GM12878 (cell line): Measurements from ENCODE around the gene NT5C. TPM values are rescaled to one million over a fixed set of nuclear protein-coding genes. Genes with fewer than 3 reads are reported as not detected.

Experiments used
- ATAC-seq: fragments of 200-7000 bp; cut with Tn5 transposase; 3 replicates; pipeline ENCODE4 v1.9.1; 2020; ENCODE audit warnings: mild to moderate bottlenecking, moderate library complexity
- BruUV-seq: library from RNA; stranded (reverse); fragments of 400-500 nt; replicated peaks from 2 replicates; lab custom pipeline; 2021; lab: Mats Ljungman, UMichigan
- CTCF ChIA-PET: fragments of 300-600 bp; sonication (Branson Sonifier 250); formaldehyde crosslinking; extraction: SDS; loops from one replicate; lab custom pipeline; 2021; ENCODE audit warnings: inconsistent platforms; lab: Yijun Ruan, JAX
- POLR2A ChIA-PET: fragments of 350-600 bp; formaldehyde crosslinking; extraction: SDS; loops from one replicate; lab custom pipeline; 2021; ENCODE audit warnings: inconsistent platforms; lab: Charles Lee
- RAD21 ChIA-PET: fragments of 300-600 bp; sonication (Branson Sonifier 250); formaldehyde crosslinking; loops from one replicate; lab custom pipeline; 2023; ENCODE audit warnings: antibody characterized with exemption; ENCODE audit not compliant: unreplicated experiment; lab: Charles Lee
- SMC1A ChIA-PET: fragments of 300-600 bp; sonication (Branson Sonifier 250); formaldehyde crosslinking; loops from one replicate; lab custom pipeline; 2023; ENCODE audit not compliant: unreplicated experiment, uncharacterized antibody; lab: Charles Lee
- DNase-seq: peaks from one replicate; pipeline ENCODE4 v3.0.0-alpha.2; 2011; ENCODE audit warnings: low read depth, low spot score
- FAIRE-seq: peaks from 3 replicates; lab custom pipeline; 2011; peaks lifted over from hg19 to GRCh38; lab: Jason Lieb, UNC
- H2AFZ ChIP-seq: 2 replicates; pipeline ENCODE4 v1.6.0; 2011; ENCODE audit warnings: low read depth, low read length, control low read depth; ENCODE audit not compliant: control insufficient read depth
- H3K27ac ChIP-seq: 2 replicates; pipeline ENCODE4 v1.5.1; 2011; ENCODE audit warnings: control low read depth; ENCODE audit not compliant: control insufficient read depth, insufficient read depth
- H3K27me3 ChIP-seq, 2 experiments: replicated peaks in 1 of 2; 2 replicates each; pipeline versions ENCODE4 v1.6.0 to v1.6.1; 2011; ENCODE audit warnings: low read length in 1 of 2; ENCODE audit not compliant: control insufficient read depth in 2 of 2, insufficient read depth in 2 of 2
- H3K36me3 ChIP-seq, 2 experiments: 2 replicates each; pipeline ENCODE4 v1.5.1; 2011; ENCODE audit warnings: low read length in 1 of 2; ENCODE audit not compliant: control insufficient read depth in 2 of 2, insufficient read depth in 2 of 2
- H3K4me1 ChIP-seq: 2 replicates; pipeline ENCODE4 v1.6.1; 2011; ENCODE audit warnings: mild to moderate bottlenecking, low read length, moderate library complexity, mixed read lengths; ENCODE audit not compliant: control insufficient read depth, insufficient read depth
- H3K4me2 ChIP-seq: 2 replicates; pipeline ENCODE4 v1.6.0; 2011; ENCODE audit warnings: control low read depth; ENCODE audit not compliant: control insufficient read depth, insufficient read depth
- H3K4me3 ChIP-seq: fragments of 200-600 bp; sonication (generic); 2 replicates; pipeline ENCODE4 v1.5.1; 2016
- H3K79me2 ChIP-seq: 2 replicates; pipeline ENCODE4 v1.6.0; 2011; ENCODE audit warnings: low read length; ENCODE audit not compliant: control insufficient read depth, insufficient read depth
- H3K9ac ChIP-seq: 2 replicates; pipeline ENCODE4 v1.8.0; 2011; ENCODE audit warnings: low read length, control low read depth, mixed read lengths; ENCODE audit not compliant: control insufficient read depth, insufficient read depth
- H3K9me3 ChIP-seq: replicated peaks from 3 replicates; pipeline ENCODE4 v1.5.1; 2011; ENCODE audit warnings: mild to moderate bottlenecking, low read length; ENCODE audit not compliant: control insufficient read depth, insufficient read depth
- H4K20me1 ChIP-seq: 2 replicates; pipeline ENCODE4 v1.6.0; 2011; ENCODE audit not compliant: control insufficient read depth, insufficient read depth
- ATF7 ChIP-seq: fragments of 450-650 bp; IDR thresholded peaks from 2 replicates; pipeline ENCODE4 v1.6.1; 2016; ENCODE audit warnings: low read depth, mild to moderate bottlenecking
- CBX3 ChIP-seq: fragments of 200-600 bp; sonication (generic); IDR thresholded peaks from 2 replicates; pipeline ENCODE4 v1.6.1; 2016; ENCODE audit warnings: low read depth, borderline replicate concordance
- CEBPB ChIP-seq, 2 experiments: fragments of 150-350 bp in 1 of 2; IDR thresholded peaks; 2 replicates each; pipeline ENCODE4 v1.6.1; 2012 to 2014; ENCODE audit warnings: low read depth in 2 of 2, low read length in 2 of 2, borderline replicate concordance in 1 of 2, inconsistent platforms in 1 of 2
- DPF2 ChIP-seq: fragments of 450-650 bp; IDR thresholded peaks from 2 replicates; pipeline ENCODE4 v1.6.1; 2017; ENCODE audit warnings: mild to moderate bottlenecking
- HDAC2 ChIP-seq: fragments of 200-600 bp; sonication (generic); IDR thresholded peaks from 2 replicates; pipeline ENCODE4 v1.6.1; 2017
- HDGF ChIP-seq: fragments of 450-650 bp; IDR thresholded peaks from 2 replicates; pipeline ENCODE4 v1.6.1; 2016; ENCODE audit warnings: antibody characterized with exemption
- NBN ChIP-seq: fragments of 450-650 bp; IDR thresholded peaks from 2 replicates; pipeline ENCODE4 v1.6.1; 2016
- SMC3 ChIP-seq: IDR thresholded peaks from 2 replicates; pipeline ENCODE4 v1.6.1; 2011; ENCODE audit warnings: low read length, improper control_type of control experiment, borderline replicate concordance
- STAT3 ChIP-seq: IDR thresholded peaks from 2 replicates; pipeline ENCODE4 v1.6.1; 2011; ENCODE audit warnings: low read depth, low read length, improper control_type of control experiment
- TBL1XR1 ChIP-seq: IDR thresholded peaks from 2 replicates; pipeline ENCODE4 v1.6.1; 2012; ENCODE audit warnings: low read depth, low read length, improper control_type of control experiment
- WGBS: methylation state at CpG from one replicate; pipeline ENCODE4 v1.1.6; 2016; ENCODE audit warnings: low lambda C conversion rate; ENCODE audit not compliant: insufficient replicate concordance, insufficient coverage; ENCODE audit errors: missing lambda C conversion rate; 5-methylcytosine and 5-hydroxymethylcytosine counted together
- in situ Hi-C: fragments of 300-500 bp; cut with MboI; formaldehyde crosslinking; loops from 9 replicates; pipeline ENCODE4 v1.14.3; 2018; ENCODE audit warnings: mixed read lengths
- intact Hi-C: fragments of 100-400 bp; cut with micrococcal nuclease; formaldehyde crosslinking; loops from one replicate; pipeline ENCODE4 v1.14.2; 2022; ENCODE audit not compliant: unreplicated experiment
- polyA plus RNA-seq, 11 experiments: library from polyadenylated mRNA; depleted of rRNA in 4 of 11; unstranded in 6 of 11; stranded (reverse) in 5 of 11; fragments of >200 nt; fragmentation: Nextera tagmentation in 4 of 11; fragmentation: Illumina TruSeq in 1 of 11; extraction: Ambion mirVana in 4 of 11; extraction: Trizol in 1 of 11; gene quantifications; 1 replicate in 1 of 11; 2 replicates in 10 of 11; pipeline versions ENCODE4 v1.2.1 to v1.2.3, GENCODE V29; 2011 to 2016; ENCODE audit warnings: inconsistent platforms in 2 of 11, missing spikeins in 2 of 11, low read depth in 1 of 11
- total RNA-seq, 4 experiments: library from RNA; depleted of rRNA in 3 of 4; stranded (reverse); fragments of >200 nt in 3 of 4; fragmentation: Illumina TruSeq in 1 of 4; extraction: Trizol in 1 of 4; gene quantifications; 2 replicates each; pipeline versions ENCODE4 v1.2.1 to v1.2.3, GENCODE V29; 2013 to 2021

NT5C gene
- total and polyA plus RNA-seq, 10 of the 15 experiments (the other 5 are each of a cell fraction or from before 2014, with no cell fraction given) = 3.7 to 158 (median 63.9) TPM

DNA sequence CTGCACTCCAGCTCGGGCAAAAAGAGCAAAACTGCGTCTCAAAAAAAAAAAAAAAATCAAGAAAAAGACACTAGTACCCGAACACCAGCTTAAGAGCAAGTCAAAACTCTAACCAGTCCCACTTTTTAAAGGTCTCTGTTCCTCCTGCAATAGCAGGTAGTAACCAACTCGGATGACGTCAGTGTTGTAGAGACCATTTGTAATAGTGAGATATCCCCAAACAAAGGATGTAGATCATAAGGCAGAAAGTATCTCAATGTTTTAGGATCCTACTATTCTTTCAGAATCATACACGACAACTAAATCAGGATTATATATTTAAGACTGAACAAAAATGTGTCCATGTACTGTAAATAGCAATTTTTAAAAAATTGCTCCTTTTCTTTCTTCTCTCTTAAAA is 20.4 kb upstream of the NT5C start:
- BruUV-seq = no TSS peak
- DNase-seq (no peak), FAIRE-seq (no peak), ATAC-seq (no peak)
- ChIA-PET POLR2A (interaction anchor here (0.7 to 1.2 kb wide), 3 partner anchors 15 to 53 kb away, joined by 3 read pairs; partner anchors contain the start of gene NT5C), SMC1A (interaction anchor here (1.1 kb wide), 2 partner anchors 38 to 50 kb away, joined by 3 to 4 read pairs; no protein-coding TSS in a partner anchor), CTCF (interaction anchor here (1.8 kb wide), 1 partner anchor 20 kb away, joined by 5 read pairs; the partner anchor contains the start of gene NT5C), RAD21 (interaction anchor here (0.7 kb wide), 1 partner anchor 119 kb away, joined by 3 read pairs; the partner anchor contains the start of gene MIF4GD)
- TF ChIP-seq HDAC2 = no peak
- no peak for TF ChIP-seq CEBPB (IDR thresholded peaks at IDR 0.05; ENCODE audit: borderline replicate concordance in 1 of 2, low read depth in 2 of 2, low read length in 2 of 2)
- TF ChIP-seq TBL1XR1 = no peak
- TF ChIP-seq ATF7 = peak; percentile 99
- TF ChIP-seq SMC3 = no peak
- TF ChIP-seq NBN = 0 out of 2 replicates have a peak, but pooled peaks have one; percentile 19
- no peak for TF ChIP-seq HDGF
- TF ChIP-seq STAT3 = no peak
- TF ChIP-seq CBX3 = no peak
- no peak for TF ChIP-seq DPF2
- Histone ChIP-seq H3K9ac (no peak overlapping the region), H3K9me3 (no peaks in the 10 kb centered on the region), H4K20me1 (no peaks in the 10 kb centered on the region), H3K27ac (no peak overlapping the region), H3K4me2 (peak overlapping the region; percentile 89; the same call in 1 of the 2 replicates), H3K27me3 (no peaks in the 10 kb centered on the region), H3K4me3 (peak overlapping the region; percentile 90), H3K79me2 (peaks cover 63% of the 10 kb centered on the region), H3K36me3 (peaks cover 6 to 11% of the 10 kb centered on the region in 2 experiments; a peak in 3 of 4 replicates), H2AFZ (no peak overlapping the region), H3K4me1 (peaks cover 6% of the 10 kb centered on the region)
- in situ Hi-C loops (no loop called here), intact Hi-C loops (no loop called here)
- WGBS = 50% methylated on average over 5 of the region's 6 CpGs
